ENCODE data around the gene MZT2B. TPM values are rescaled to one million over a fixed set of nuclear protein-coding genes. Genes with fewer than 3 reads are reported as not detected.
"Not testable (repeated sequence)": the region's sequence is repeated elsewhere in the genome, so short reads cannot be mapped to it uniquely, and the experiment has no call there.

The MZT2B gene
- total and polyA plus RNA-seq, 4 experiments from 2014 or later = 184 to 207 (median 202) TPM

DNA sequence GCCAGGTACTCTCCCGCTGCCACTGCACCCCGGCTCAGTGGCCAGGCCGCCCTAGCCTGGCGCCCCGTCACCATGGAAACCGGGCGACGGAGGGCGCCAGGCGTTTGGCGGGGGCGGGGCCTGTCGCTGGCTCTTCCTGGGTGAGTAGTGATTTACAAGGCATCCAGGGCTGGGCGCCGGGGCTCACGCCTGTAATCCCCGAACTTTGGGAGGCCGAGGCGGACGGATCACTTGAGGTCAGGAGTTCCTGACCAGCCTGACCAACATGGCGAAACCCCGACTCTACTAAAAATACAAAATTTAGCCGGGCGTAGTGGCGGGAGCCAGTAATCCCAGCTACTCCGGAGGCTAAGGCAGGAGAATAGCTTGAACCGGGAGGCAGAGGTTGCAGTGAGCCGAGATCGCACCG lies 37.1 kb upstream of the MZT2B start, which contains the start of gene CCDC74B:
Gene CCDC74B, minus strand, starts transcription at position 107 of the 409 bp plus-strand sequence. CDS start 116 bp downstream, outside the sequence.
- H3K9me3 Mint-ChIP-seq; H3K4me3 ChIP-seq (ENCODE audit: low read length in 2 of 2); H3K36me3 Mint-ChIP-seq; H3K27me3 Mint-ChIP-seq; CTCF ChIA-PET (ENCODE audit: partially characterized antibody); H3K27me3 ChIP-seq (ENCODE audit: insufficient read depth, low read length); H3K27ac ChIP-seq (ENCODE audit: low read depth, low read length); H3K9me3 ChIP-seq (ENCODE audit: control insufficient read depth in 1 of 2, low read length in 2 of 2); POLR2A ChIA-PET (ENCODE audit: partially characterized antibody); H3K4me1 ChIP-seq (ENCODE audit: insufficient read depth, low read length); H3K36me3 ChIP-seq (ENCODE audit: insufficient read depth, low read length): not testable (repeated sequence)
- Mint-ChIP-seq H3K4me1 (peaks cover 0 to 11% (median 3%) of the 10 kb centered on the region in 4 donors), H3K27ac (peak within 1 kb of the TSS in 5 of 7 donors; percentile 22 to 72 (median 25)), H3K4me3 (peak within 1 kb of the TSS; percentile 78 to 88 (median 82))
- intact Hi-C loops (cut with micrococcal nuclease) = loop anchor here (2.0 to 10.0 kb wide), 2 partner anchors 36 to 200 kb away; partner anchors contain the start of genes IMP4 and SMPD4
- DNase-seq = peak; percentile 40 to 61 (median 58)

GRCh38 chr2:130148515-130148914 lies 33.5 kb upstream of the MZT2B start:
- H3K9me3 Mint-ChIP-seq; CTCF ChIA-PET (ENCODE audit: partially characterized antibody); H3K4me3 Mint-ChIP-seq; H3K4me1 ChIP-seq (ENCODE audit: insufficient read depth, low read length); DNase-seq; H3K27ac Mint-ChIP-seq; H3K27me3 Mint-ChIP-seq; H3K4me1 Mint-ChIP-seq; H3K36me3 Mint-ChIP-seq; H3K27me3 ChIP-seq (ENCODE audit: insufficient read depth, low read length); H3K4me3 ChIP-seq (ENCODE audit: low read length in 2 of 2); POLR2A ChIA-PET (ENCODE audit: partially characterized antibody); H3K27ac ChIP-seq (ENCODE audit: low read depth, low read length); H3K36me3 ChIP-seq (ENCODE audit: insufficient read depth, low read length); H3K9me3 ChIP-seq (ENCODE audit: control insufficient read depth in 1 of 2, low read length in 2 of 2): not testable (repeated sequence)
- intact Hi-C loops (cut with micrococcal nuclease) = loop anchor here (10.0 kb wide), 1 partner anchor 196 kb away; the partner anchor contains the start of gene IMP4

GRCh38 chr2:130150181-130151144 lies 31.6 kb upstream of the MZT2B start:
- no peaks in the 10 kb centered on the region for H3K9me3 ChIP-seq (ENCODE audit: control insufficient read depth in 1 of 2, low read length in 2 of 2)
- intact Hi-C loops (cut with micrococcal nuclease) = no loop called here
- no peak for DNase-seq
- CTCF ChIA-PET (ENCODE audit: partially characterized antibody) = no interaction called here
- no peak overlapping the region for H3K27ac ChIP-seq (ENCODE audit: low read depth, low read length)
- Mint-ChIP-seq H3K27me3 (no peaks in the 10 kb centered on the region), H3K9me3 (no peaks in the 10 kb centered on the region), H3K4me3 (no peak overlapping the region), H3K36me3 (peaks cover 8 to 13% of the 10 kb centered on the region in 2 donors), H3K27ac (peak overlapping the region in 1 of 7 donors; percentile 66), H3K4me1 (no peaks in the 10 kb centered on the region)
- no peak overlapping the region for H3K4me3 ChIP-seq (ENCODE audit: low read length in 2 of 2)
- no peaks in the 10 kb centered on the region for H3K4me1 ChIP-seq (ENCODE audit: insufficient read depth, low read length)
- POLR2A ChIA-PET (ENCODE audit: partially characterized antibody) = no interaction called here
- H3K27me3 ChIP-seq (ENCODE audit: insufficient read depth, low read length) = no peaks in the 10 kb centered on the region
- no peaks in the 10 kb centered on the region for H3K36me3 ChIP-seq (ENCODE audit: insufficient read depth, low read length)

DNA sequence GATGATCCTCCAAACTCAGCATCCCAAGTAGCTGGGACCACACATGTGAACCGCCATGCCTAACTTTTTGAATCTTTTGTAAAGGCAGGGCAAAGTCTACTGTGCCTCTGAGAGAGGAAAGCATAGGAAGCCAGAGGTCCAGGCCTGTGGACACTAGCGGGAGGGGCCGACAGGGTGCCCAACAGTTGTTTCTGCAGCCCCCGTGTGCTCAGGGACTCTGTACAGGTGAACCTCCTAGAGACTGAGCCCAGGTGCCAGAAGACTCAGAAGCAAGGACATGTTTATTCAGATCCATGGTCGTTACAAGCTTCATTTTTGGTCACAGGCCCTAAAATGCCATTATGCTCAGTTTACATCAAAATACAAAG lies 30.9 kb upstream of the MZT2B start:
- H3K4me1 ChIP-seq (ENCODE audit: insufficient read depth, low read length); intact Hi-C loops (cut with micrococcal nuclease); H3K27ac ChIP-seq (ENCODE audit: low read depth, low read length); H3K27me3 Mint-ChIP-seq; H3K4me1 Mint-ChIP-seq; H3K36me3 ChIP-seq (ENCODE audit: insufficient read depth, low read length); H3K9me3 Mint-ChIP-seq; H3K27me3 ChIP-seq (ENCODE audit: insufficient read depth, low read length); DNase-seq; CTCF ChIA-PET (ENCODE audit: partially characterized antibody); H3K4me3 Mint-ChIP-seq; H3K4me3 ChIP-seq (ENCODE audit: low read length in 2 of 2); H3K9me3 ChIP-seq (ENCODE audit: control insufficient read depth in 1 of 2, low read length in 2 of 2); POLR2A ChIA-PET (ENCODE audit: partially characterized antibody): not testable (repeated sequence)
- peak overlapping the region in 1 of 7 donors; percentile 12 for H3K27ac Mint-ChIP-seq
- peaks cover 8 to 14% of the 10 kb centered on the region in 2 donors for H3K36me3 Mint-ChIP-seq

- POLR2A ChIA-PET (ENCODE audit: partially characterized antibody); H3K4me1 Mint-ChIP-seq; H3K27me3 ChIP-seq (ENCODE audit: insufficient read depth, low read length); H3K27ac ChIP-seq (ENCODE audit: low read depth, low read length); H3K4me3 Mint-ChIP-seq; H3K9me3 Mint-ChIP-seq; H3K27ac Mint-ChIP-seq; intact Hi-C loops (cut with micrococcal nuclease); H3K27me3 Mint-ChIP-seq; H3K36me3 ChIP-seq (ENCODE audit: insufficient read depth, low read length); H3K9me3 ChIP-seq (ENCODE audit: control insufficient read depth in 1 of 2, low read length in 2 of 2); DNase-seq; H3K4me3 ChIP-seq (ENCODE audit: low read length in 2 of 2); H3K4me1 ChIP-seq (ENCODE audit: insufficient read depth, low read length): not testable (repeated sequence)
- H3K36me3 Mint-ChIP-seq = peaks cover 8 to 19% of the 10 kb centered on the region in 2 donors
- CTCF ChIA-PET (ENCODE audit: partially characterized antibody) = interaction anchor here (1.0 kb wide), 1 partner anchor 180 kb away, joined by 3 read pairs; no protein-coding TSS in a partner anchor
Observed at GRCh38 chr2:130152136-130152815, 29.8 kb upstream of the MZT2B start.

GRCh38 chr2:130152816-130153595 lies 29.1 kb upstream of the MZT2B start:
- intact Hi-C loops (cut with micrococcal nuclease) = no loop called here
- no peak overlapping the region for H3K4me3 ChIP-seq (ENCODE audit: low read length in 2 of 2)
- ChIA-PET CTCF (ENCODE audit: partially characterized antibody) (interaction anchor here (1.0 kb wide), 1 partner anchor 179 kb away, joined by 3 read pairs; no protein-coding TSS in a partner anchor), POLR2A (ENCODE audit: partially characterized antibody) (no interaction called here)
- H3K27me3 ChIP-seq (ENCODE audit: insufficient read depth, low read length) = no peaks in the 10 kb centered on the region
- peaks cover 0 to under 1% (median 0%) of the 10 kb centered on the region in 4 donors for H3K4me1 Mint-ChIP-seq
- H3K36me3 Mint-ChIP-seq = peaks cover 9 to 23% of the 10 kb centered on the region in 2 donors
- no peaks in the 10 kb centered on the region for H3K9me3 ChIP-seq (ENCODE audit: control insufficient read depth in 1 of 2, low read length in 2 of 2)
- no peaks in the 10 kb centered on the region for H3K4me1 ChIP-seq (ENCODE audit: insufficient read depth, low read length)
- H3K27me3 Mint-ChIP-seq = no peaks in the 10 kb centered on the region
- no peaks in the 10 kb centered on the region for H3K36me3 ChIP-seq (ENCODE audit: insufficient read depth, low read length)
- H3K27ac ChIP-seq (ENCODE audit: low read depth, low read length) = no peak overlapping the region
- no peaks in the 10 kb centered on the region for H3K9me3 Mint-ChIP-seq
- no peak overlapping the region for H3K4me3 Mint-ChIP-seq
- DNase-seq = no peak
- no peak overlapping the region for H3K27ac Mint-ChIP-seq

Measured in CD4-positive, alpha-beta memory T cell (primary cell).